ENCODE results near the gene CRMP1. TPM values are rescaled to one million over a fixed set of nuclear protein-coding genes. Genes with fewer than 3 reads are reported as not detected.

The CRMP1 gene
- total and polyA plus RNA-seq, 2 donors (not counting 3 experiments of a cell fraction or from before 2014, with no cell fraction given), result 0.06 TPM; not detected in 1

DNA sequence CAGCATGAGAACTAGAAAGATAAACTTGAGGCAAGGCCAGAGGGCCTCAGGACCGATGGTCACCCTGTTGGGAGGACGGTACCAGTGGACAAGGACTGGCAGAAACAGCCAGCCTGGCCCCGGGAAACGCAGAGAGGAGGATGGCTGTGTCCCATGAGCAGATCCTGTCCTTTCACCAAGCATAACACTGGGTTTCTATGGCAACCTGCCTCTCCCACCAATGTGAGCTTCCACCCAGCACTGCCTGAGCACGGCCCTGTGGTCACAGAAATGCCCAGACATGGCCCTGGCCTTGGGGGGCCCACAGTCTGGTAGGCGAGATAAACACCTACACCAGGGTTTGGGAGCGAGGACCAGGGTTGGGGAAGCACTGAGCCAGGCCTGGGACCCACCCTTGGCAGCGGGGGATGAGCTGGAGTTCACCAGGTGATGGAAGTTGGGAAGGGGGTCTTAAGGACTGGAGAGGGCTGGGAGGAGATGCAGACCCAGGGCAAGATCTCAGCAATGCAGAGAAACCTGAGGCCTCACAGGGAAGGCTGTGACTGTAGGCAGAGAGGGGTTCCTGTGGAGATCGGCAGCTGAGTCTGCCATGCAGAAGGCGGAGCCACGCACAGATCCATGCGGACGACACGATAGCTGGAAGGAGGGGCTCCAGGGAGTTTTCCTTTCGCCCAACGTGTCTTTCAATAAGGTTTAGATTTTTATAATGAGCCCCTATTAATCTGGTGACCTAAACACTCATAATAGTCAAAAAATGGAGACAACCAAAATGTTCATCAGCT, 32.7 kb upstream of the CRMP1 start:
- no peaks in the 10 kb centered on the region for H3K9me3 ChIP-seq (replicated peaks; ENCODE audit: control insufficient read depth, insufficient read depth, low read length)
- no peak overlapping the region for H2AFZ ChIP-seq (ENCODE audit: low read depth, low read length)
- H3K4me2 ChIP-seq (ENCODE audit: insufficient read depth, low read length), result no peak overlapping the region
- H3K4me3 ChIP-seq (replicated peaks in 1 of 3; ENCODE audit: insufficient read depth in 1 of 3, low read depth in 1 of 3, low read length in 3 of 3), result no peak overlapping the region
- dilution Hi-C loops (cut with MboI; ENCODE audit: extremely low pct_ligation_motif_present, low sequenced_read_pairs), result no loop called here
- H3K36me3 ChIP-seq (ENCODE audit: control insufficient read depth in 2 of 2, extremely low read depth in 1 of 2, insufficient read depth in 2 of 2, low read length in 2 of 2), result no peaks in the 10 kb centered on the region
- H3K27ac ChIP-seq (ENCODE audit: insufficient read depth, low read depth, low read length), result no peak overlapping the region
- FAIRE-seq (no peak), DNase-seq (ENCODE audit: low read depth, low spot score) (no peak)
- no TSS peak for BruUV-seq (replicated peaks)
- H4K20me1 ChIP-seq (replicated peaks; ENCODE audit: control insufficient read depth, extremely low read depth, insufficient read depth, low read length), result no peaks in the 10 kb centered on the region
- ChIA-PET POLR2A (no interaction called here), CTCF (no interaction called here)
- no peak for TF ChIP-seq GATA2 (IDR thresholded peaks at IDR 0.05; ENCODE audit: insufficient read depth, insufficient read length, low read depth, low read length)
- no peak for TF ChIP-seq POLR2AphosphoS5 (IDR thresholded peaks at IDR 0.05; ENCODE audit: insufficient read depth, low read depth, low read length)
- TF ChIP-seq JUN (IDR thresholded peaks at IDR 0.05; ENCODE audit: borderline replicate concordance, insufficient read depth, insufficient read length, low read depth), result no peak
- TF ChIP-seq, protein P1, sequence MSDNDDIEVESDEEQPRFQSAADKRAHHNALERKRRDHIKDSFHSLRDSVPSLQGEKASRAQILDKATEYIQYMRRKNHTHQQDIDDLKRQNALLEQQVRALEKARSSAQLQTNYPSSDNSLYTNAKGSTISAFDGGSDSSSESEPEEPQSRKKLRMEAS (IDR thresholded peaks at IDR 0.05; ENCODE audit: insufficient read depth, insufficient read length), result no peak
- TF ChIP-seq FOS (IDR thresholded peaks at IDR 0.05; ENCODE audit: borderline replicate concordance, insufficient read depth, low read length), result no peak
- no peak for TF ChIP-seq POLR2A (IDR thresholded peaks at IDR 0.05; ENCODE audit: low read depth, low read length)
- no peak for TF ChIP-seq EZH2 (IDR thresholded peaks at IDR 0.05; ENCODE audit: borderline replicate concordance, low read depth, low read length, severe bottlenecking)
- TF ChIP-seq, protein P2, sequence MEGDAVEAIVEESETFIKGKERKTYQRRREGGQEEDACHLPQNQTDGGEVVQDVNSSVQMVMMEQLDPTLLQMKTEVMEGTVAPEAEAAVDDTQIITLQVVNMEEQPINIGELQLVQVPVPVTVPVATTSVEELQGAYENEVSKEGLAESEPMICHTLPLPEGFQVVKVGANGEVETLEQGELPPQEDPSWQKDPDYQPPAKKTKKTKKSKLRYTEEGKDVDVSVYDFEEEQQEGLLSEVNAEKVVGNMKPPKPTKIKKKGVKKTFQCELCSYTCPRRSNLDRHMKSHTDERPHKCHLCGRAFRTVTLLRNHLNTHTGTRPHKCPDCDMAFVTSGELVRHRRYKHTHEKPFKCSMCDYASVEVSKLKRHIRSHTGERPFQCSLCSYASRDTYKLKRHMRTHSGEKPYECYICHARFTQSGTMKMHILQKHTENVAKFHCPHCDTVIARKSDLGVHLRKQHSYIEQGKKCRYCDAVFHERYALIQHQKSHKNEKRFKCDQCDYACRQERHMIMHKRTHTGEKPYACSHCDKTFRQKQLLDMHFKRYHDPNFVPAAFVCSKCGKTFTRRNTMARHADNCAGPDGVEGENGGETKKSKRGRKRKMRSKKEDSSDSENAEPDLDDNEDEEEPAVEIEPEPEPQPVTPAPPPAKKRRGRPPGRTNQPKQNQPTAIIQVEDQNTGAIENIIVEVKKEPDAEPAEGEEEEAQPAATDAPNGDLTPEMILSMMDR (IDR thresholded peaks at IDR 0.05; ENCODE audit: extremely low read depth in 1 of 2, insufficient read depth in 1 of 2, low read depth in 1 of 2, low read length in 2 of 2), result no peak
- TF ChIP-seq MYC (IDR thresholded peaks at IDR 0.05; ENCODE audit: low read depth, low read length), result no peak
- no peaks in the 10 kb centered on the region for H3K79me2 ChIP-seq (ENCODE audit: control insufficient read depth, insufficient read depth, low read length)
- no peak overlapping the region for H3K9ac ChIP-seq (replicated peaks; ENCODE audit: extremely low read depth, insufficient read depth, low read length)
- intact Hi-C loops (cut with micrococcal nuclease), result no loop called here
- H3K27me3 ChIP-seq (ENCODE audit: control insufficient read depth in 2 of 2, insufficient read depth in 2 of 2, low read length in 2 of 2), result no peaks in the 10 kb centered on the region
- H3K4me1 ChIP-seq (ENCODE audit: control insufficient read depth, extremely low read depth, insufficient read depth, low read length), result no peaks in the 10 kb centered on the region
- H3K9me1 ChIP-seq (replicated peaks; ENCODE audit: control insufficient read depth, extremely low read depth, insufficient read depth, low read length), result no peaks in the 10 kb centered on the region
